Measurements from ENCODE around the gene NPL.
A peak's percentile ranks its signal among the peaks of the same experiment; 100 is the strongest.

Gene NPL

GRCh38 chr1:182789138-182790076 is at the start of gene NPL:
Gene NPL, plus strand, starts transcription at chr1:182789773. Its CDS starts 4,599 bp downstream, at chr1:182794372.
- peak within 1 kb of the TSS; percentile 69 for H3K9ac ChIP-seq (ENCODE audit: low read length)
- no peaks in the 10 kb centered on the region for H3K27me3 ChIP-seq (ENCODE audit: control insufficient read depth, insufficient read depth, low read length)
- peak within 1 kb of the TSS; percentile 42 for H3K4me3 ChIP-seq (ENCODE audit: low read length)
- peaks cover 5% of the 10 kb centered on the region for H3K4me1 ChIP-seq (ENCODE audit: control insufficient read depth, insufficient read depth, low read length)
- H3K36me3 ChIP-seq (ENCODE audit: control insufficient read depth, insufficient read depth, low read length) = no peaks in the 10 kb centered on the region
- no peaks in the 10 kb centered on the region for H3K9me3 ChIP-seq (ENCODE audit: control insufficient read depth, low read length)

GRCh38 chr1:182740120-182740519 is 49.5 kb upstream of the NPL start:
- Histone ChIP-seq H3K9ac (ENCODE audit: low read length) (no peak overlapping the region), H3K36me3 (ENCODE audit: control insufficient read depth, insufficient read depth, low read length) (no peaks in the 10 kb centered on the region), H3K4me1 (ENCODE audit: control insufficient read depth, insufficient read depth, low read length) (no peaks in the 10 kb centered on the region), H3K9me3 (ENCODE audit: control insufficient read depth, low read length) (no peaks in the 10 kb centered on the region), H3K4me3 (ENCODE audit: low read length) (no peak overlapping the region), H3K27me3 (ENCODE audit: control insufficient read depth, insufficient read depth, low read length) (no peaks in the 10 kb centered on the region)

- Histone ChIP-seq H3K36me3 (ENCODE audit: control insufficient read depth, insufficient read depth, low read length) (no peaks in the 10 kb centered on the region), H3K9me3 (ENCODE audit: control insufficient read depth, low read length) (no peaks in the 10 kb centered on the region), H3K4me1 (ENCODE audit: control insufficient read depth, insufficient read depth, low read length) (no peaks in the 10 kb centered on the region), H3K4me3 (ENCODE audit: low read length) (no peak overlapping the region), H3K9ac (ENCODE audit: low read length) (no peak overlapping the region), H3K27me3 (ENCODE audit: control insufficient read depth, insufficient read depth, low read length) (no peaks in the 10 kb centered on the region)
Measured at GRCh38 chr1:182742780-182743179, 46.8 kb upstream of the NPL start.

GRCh38 chr1:182752077-182752988 is 37.2 kb upstream of the NPL start:
- no peaks in the 10 kb centered on the region for H3K4me1 ChIP-seq (ENCODE audit: control insufficient read depth, insufficient read depth, low read length)
- no peaks in the 10 kb centered on the region for H3K36me3 ChIP-seq (ENCODE audit: control insufficient read depth, insufficient read depth, low read length)
- no peaks in the 10 kb centered on the region for H3K27me3 ChIP-seq (ENCODE audit: control insufficient read depth, insufficient read depth, low read length)
- no peak overlapping the region for H3K9ac ChIP-seq (ENCODE audit: low read length)
- H3K4me3 ChIP-seq (ENCODE audit: low read length) = no peak overlapping the region
- no peaks in the 10 kb centered on the region for H3K9me3 ChIP-seq (ENCODE audit: control insufficient read depth, low read length)

- Histone ChIP-seq H3K9ac (ENCODE audit: low read length) (no peak overlapping the region), H3K36me3 (ENCODE audit: control insufficient read depth, insufficient read depth, low read length) (no peaks in the 10 kb centered on the region), H3K27me3 (ENCODE audit: control insufficient read depth, insufficient read depth, low read length) (no peaks in the 10 kb centered on the region), H3K9me3 (ENCODE audit: control insufficient read depth, low read length) (no peaks in the 10 kb centered on the region), H3K4me3 (ENCODE audit: low read length) (no peak overlapping the region), H3K4me1 (ENCODE audit: control insufficient read depth, insufficient read depth, low read length) (no peaks in the 10 kb centered on the region)
Measured at GRCh38 chr1:182754087-182754486, 35.5 kb upstream of the NPL start.

- no peak overlapping the region for H3K9ac ChIP-seq (ENCODE audit: low read length)
- no peak overlapping the region for H3K4me3 ChIP-seq (ENCODE audit: low read length)
- no peaks in the 10 kb centered on the region for H3K4me1 ChIP-seq (ENCODE audit: control insufficient read depth, insufficient read depth, low read length)
- H3K27me3 ChIP-seq (ENCODE audit: control insufficient read depth, insufficient read depth, low read length) = no peaks in the 10 kb centered on the region
- H3K36me3 ChIP-seq (ENCODE audit: control insufficient read depth, insufficient read depth, low read length) = no peaks in the 10 kb centered on the region
- no peaks in the 10 kb centered on the region for H3K9me3 ChIP-seq (ENCODE audit: control insufficient read depth, low read length)
Measured at GRCh38 chr1:182754543-182755314, 34.8 kb upstream of the NPL start.

GRCh38 chr1:182755632-182756031 is 33.9 kb upstream of the NPL start:
- no peaks in the 10 kb centered on the region for H3K4me1 ChIP-seq (ENCODE audit: control insufficient read depth, insufficient read depth, low read length)
- H3K9me3 ChIP-seq (ENCODE audit: control insufficient read depth, low read length) = no peaks in the 10 kb centered on the region
- H3K4me3 ChIP-seq (ENCODE audit: low read length) = no peak overlapping the region
- H3K36me3 ChIP-seq (ENCODE audit: control insufficient read depth, insufficient read depth, low read length) = no peaks in the 10 kb centered on the region
- H3K27me3 ChIP-seq (ENCODE audit: control insufficient read depth, insufficient read depth, low read length) = no peaks in the 10 kb centered on the region
- no peak overlapping the region for H3K9ac ChIP-seq (ENCODE audit: low read length)

GRCh38 chr1:182756423-182756822 is 33.1 kb upstream of the NPL start:
- Histone ChIP-seq H3K9me3 (ENCODE audit: control insufficient read depth, low read length) (no peaks in the 10 kb centered on the region), H3K4me1 (ENCODE audit: control insufficient read depth, insufficient read depth, low read length) (no peaks in the 10 kb centered on the region), H3K9ac (ENCODE audit: low read length) (no peak overlapping the region), H3K27me3 (ENCODE audit: control insufficient read depth, insufficient read depth, low read length) (no peaks in the 10 kb centered on the region), H3K36me3 (ENCODE audit: control insufficient read depth, insufficient read depth, low read length) (no peaks in the 10 kb centered on the region), H3K4me3 (ENCODE audit: low read length) (no peak overlapping the region)

- Histone ChIP-seq H3K4me3 (ENCODE audit: low read length) (no peak overlapping the region), H3K27me3 (ENCODE audit: control insufficient read depth, insufficient read depth, low read length) (no peaks in the 10 kb centered on the region), H3K9ac (ENCODE audit: low read length) (no peak overlapping the region), H3K9me3 (ENCODE audit: control insufficient read depth, low read length) (no peaks in the 10 kb centered on the region), H3K36me3 (ENCODE audit: control insufficient read depth, insufficient read depth, low read length) (no peaks in the 10 kb centered on the region), H3K4me1 (ENCODE audit: control insufficient read depth, insufficient read depth, low read length) (no peaks in the 10 kb centered on the region)
Measured at GRCh38 chr1:182761396-182762395, 27.9 kb upstream of the NPL start.

GRCh38 chr1:182762536-182762935 is 27.0 kb upstream of the NPL start:
- Histone ChIP-seq H3K27me3 (ENCODE audit: control insufficient read depth, insufficient read depth, low read length) (no peaks in the 10 kb centered on the region), H3K4me1 (ENCODE audit: control insufficient read depth, insufficient read depth, low read length) (no peaks in the 10 kb centered on the region), H3K9me3 (ENCODE audit: control insufficient read depth, low read length) (no peaks in the 10 kb centered on the region), H3K36me3 (ENCODE audit: control insufficient read depth, insufficient read depth, low read length) (no peaks in the 10 kb centered on the region), H3K4me3 (ENCODE audit: low read length) (no peak overlapping the region), H3K9ac (ENCODE audit: low read length) (no peak overlapping the region)

Measured in mucosa of stomach (tissue), 1 donor.